K562 (cell line): ENCODE data around the gene POMT1. TPM values are rescaled to one million over a fixed set of nuclear protein-coding genes. Genes with fewer than 3 reads are reported as not detected.
A peak's percentile ranks its signal among the peaks of the same experiment; 100 is the strongest.

Source experiments
- ATAC-seq: fragments of 200-7000 bp; cut with Tn5 transposase; 3 replicates; pipeline ENCODE4 v1.9.1; 2020; ENCODE audit warnings: moderate library complexity
- BruUV-seq: library from RNA; stranded (reverse); fragments of 400-500 nt; replicated peaks from 2 replicates; lab custom pipeline; 2021; lab: Mats Ljungman, UMichigan
- CTCF ChIA-PET: fragments of 300-600 bp; formaldehyde crosslinking; extraction: SDS; loops from one replicate; lab custom pipeline; 2021; ENCODE audit warnings: low intra/inter-chr PET ratio; lab: Yijun Ruan, JAX
- POLR2A ChIA-PET: fragments of 300-600, 350-650 bp; sonication (Branson Sonifier 250); formaldehyde crosslinking; extraction: SDS; loops from one replicate; lab custom pipeline; 2021; ENCODE audit warnings: antibody characterized with exemption, inconsistent platforms; lab: Yijun Ruan, JAX
- DNase-seq, 4 experiments: peaks; one replicate each; pipeline versions ENCODE4 v3.0.0 to v3.0.0-alpha.2; 2011 to 2018; ENCODE audit warnings: low spot score in 3 of 4, mixed read lengths in 3 of 4; ENCODE audit errors: extremely low read depth in 1 of 4
- FAIRE-seq: peaks from 2 replicates; lab custom pipeline; 2011; peaks lifted over from hg19 to GRCh38; lab: Jason Lieb, UNC
- H2AFZ ChIP-seq: 2 replicates; pipeline ENCODE4 v1.6.0; 2011; ENCODE audit warnings: low read depth, low read length, control low read depth, inconsistent platforms
- H3K27ac ChIP-seq: fragments of 200-600 bp; 3 replicates; pipeline ENCODE4 v1.8.0; 2011; ENCODE audit warnings: low read depth, mild to moderate bottlenecking, control low read depth, inconsistent platforms, low read length, moderate library complexity, mixed read lengths; ENCODE audit errors: extremely low read depth
- H3K27me3 ChIP-seq, 2 experiments: fragments of 300-600 bp in 1 of 2; 2 replicates in 1 of 2; 3 replicates in 1 of 2; pipeline versions ENCODE4 v1.6.0 to v1.8.0; 2011; ENCODE audit warnings: inconsistent platforms in 2 of 2, low read length in 2 of 2, mild to moderate bottlenecking in 1 of 2, mixed read lengths in 1 of 2, moderate library complexity in 1 of 2; ENCODE audit not compliant: control insufficient read depth in 2 of 2, insufficient read depth in 2 of 2
- H3K36me3 ChIP-seq: fragments of 300-600 bp; 3 replicates; pipeline ENCODE4 v1.8.0; 2011; ENCODE audit warnings: mild to moderate bottlenecking, low read length, inconsistent platforms; ENCODE audit not compliant: control insufficient read depth, insufficient read depth
- H3K4me1 ChIP-seq, 2 experiments: fragments of 200-600 bp in 1 of 2; replicated peaks in 1 of 2; 2 replicates in 1 of 2; 3 replicates in 1 of 2; pipeline versions ENCODE4 v1.5.1 to v1.8.0; 2011; ENCODE audit warnings: inconsistent platforms in 2 of 2, low read length in 2 of 2, mild to moderate bottlenecking in 1 of 2, mixed read lengths in 1 of 2, moderate library complexity in 1 of 2; ENCODE audit not compliant: control insufficient read depth in 2 of 2, insufficient read depth in 2 of 2
- H3K4me2 ChIP-seq: 2 replicates; pipeline ENCODE4 v1.6.1; 2011; ENCODE audit warnings: low read length, control low read depth, inconsistent platforms, mixed read lengths; ENCODE audit not compliant: insufficient read depth
- H3K4me3 ChIP-seq: fragments of 200-600 bp; sonication (generic), shearing (Covaris generic); 2 replicates; pipeline ENCODE4 v1.5.1; 2016; ENCODE audit warnings: control low read depth, inconsistent platforms
- H3K79me2 ChIP-seq: fragments of 200-600 bp; 3 replicates; pipeline ENCODE4 v1.8.0; 2011; ENCODE audit warnings: low read length, inconsistent platforms; ENCODE audit not compliant: control insufficient read depth, insufficient read depth
- H3K9ac ChIP-seq, 2 experiments: 2 replicates each; pipeline versions ENCODE4 v1.6.0 to v1.6.1; 2011; ENCODE audit warnings: low read depth in 2 of 2, low read length in 2 of 2, control low read depth in 1 of 2, inconsistent platforms in 1 of 2, mild to moderate bottlenecking in 1 of 2, mixed read lengths in 1 of 2; ENCODE audit not compliant: insufficient read depth in 1 of 2
- H3K9me1 ChIP-seq: one replicate; pipeline ENCODE4 v1.6.0; 2011; ENCODE audit warnings: inconsistent platforms, mild to moderate bottlenecking, low read length, moderate library complexity; ENCODE audit not compliant: control insufficient read depth, insufficient read depth
- H3K9me3 ChIP-seq: replicated peaks from 2 replicates; pipeline ENCODE4 v1.5.1; 2011; ENCODE audit warnings: low read depth, low read length, inconsistent platforms; ENCODE audit not compliant: control insufficient read depth, insufficient read depth
- H4K20me1 ChIP-seq: replicated peaks from 2 replicates; pipeline ENCODE4 v1.6.1; 2011; ENCODE audit warnings: low read length, inconsistent platforms, mixed read lengths; ENCODE audit not compliant: control insufficient read depth, insufficient read depth
- HDAC6 ChIP-seq: IDR thresholded peaks from 2 replicates; pipeline ENCODE4 v1.6.1; 2012; ENCODE audit warnings: low read depth, mild to moderate bottlenecking, control low read depth, inconsistent platforms, low read length, moderate library complexity
- POLR2A ChIP-seq: fragments of 450-650 bp; conservative IDR thresholded peaks from 2 replicates; pipeline ENCODE4 v1.6.1; 2016
- POLR2AphosphoS2 ChIP-seq: IDR thresholded peaks from 2 replicates; pipeline ENCODE4 v1.6.1; 2012; ENCODE audit warnings: low read length, improper control_type of control experiment
- POLR2G ChIP-seq: fragments of 200-400 bp; formaldehyde crosslinking; IDR thresholded peaks from 2 replicates; pipeline ENCODE4 v1.6.1; 2017; ENCODE audit warnings: low read depth, mild to moderate bottlenecking, antibody characterized with exemption, low read length, moderate library complexity
- RERE ChIP-seq: sonication (generic); formaldehyde crosslinking; IDR thresholded peaks from 2 replicates; pipeline ENCODE4 v1.8.0; 2023; ENCODE audit warnings: missing genetic modification reagents, mild to moderate bottlenecking, borderline replicate concordance
- SUPT5H ChIP-seq: fragments of 450-650 bp; IDR thresholded peaks from 2 replicates; pipeline ENCODE4 v1.6.1; 2016
- ZKSCAN8 ChIP-seq: fragments of 200-800 bp; sonication (Bioruptor generic); IDR thresholded peaks from 2 replicates; pipeline ENCODE4 v1.6.1; 2016; ENCODE audit warnings: missing genetic modification characterization, missing compliant biosample characterization
- ZNF274 ChIP-seq: IDR thresholded peaks from 2 replicates; pipeline ENCODE4 v1.6.1; 2011; ENCODE audit warnings: low read depth, mild to moderate bottlenecking, low read length, moderate library complexity, borderline replicate concordance
- WGBS: fragments of 100-300 bp; shearing (Covaris generic); methylation state at CpG from one replicate; pipeline ENCODE4 v1.1.6; 2016; ENCODE audit warnings: low coverage, mixed read lengths; ENCODE audit not compliant: insufficient coverage; ENCODE audit errors: missing lambda C conversion rate; 5-methylcytosine and 5-hydroxymethylcytosine counted together
- in situ Hi-C: fragments of 300-500 bp; cut with MboI; formaldehyde crosslinking; loops from 4 replicates; pipeline ENCODE4 v1.15.0; 2018; ENCODE audit warnings: inconsistent platforms, mixed read lengths
- intact Hi-C: fragments of 100-400 bp; cut with micrococcal nuclease; formaldehyde crosslinking; loops from 2 replicates; pipeline ENCODE4 v1.14.2; 2022
- polyA plus RNA-seq, 8 experiments: library from polyadenylated mRNA; depleted of rRNA in 4 of 8; stranded (reverse) in 5 of 8; unstranded in 3 of 8; fragments of >200 nt; fragmentation: Nextera tagmentation in 2 of 8; fragmentation: Illumina TruSeq in 1 of 8; extraction: Ambion mirVana in 2 of 8; extraction: Trizol in 1 of 8; gene quantifications; 2 replicates each; pipeline versions ENCODE4 v1.2.1 to v1.2.3, GENCODE V29; 2011 to 2014; ENCODE audit warnings: inconsistent platforms in 1 of 8, missing spikeins in 1 of 8
- total RNA-seq, 7 experiments: library from RNA; depleted of rRNA in 6 of 7; stranded (reverse); fragments of >200 nt in 6 of 7; fragmentation: Illumina TruSeq in 2 of 7; extraction: Trizol in 2 of 7; gene quantifications; 2 replicates each; pipeline versions ENCODE4 v1.2.1 to v1.2.3, GENCODE V29; 2011 to 2021; ENCODE audit warnings: low replicate concordance in 1 of 7

Gene POMT1
- total and polyA plus RNA-seq, 9 of the 15 experiments (the other 6 are each of a cell fraction or from before 2014, with no cell fraction given) = 1.8 to 23.5 (median 14.6) TPM

- Histone ChIP-seq H4K20me1 (no peaks in the 10 kb centered on the region; the same call in 1 of the 2 replicates), H3K4me3 (no peak overlapping the region), H2AFZ (no peak overlapping the region), H3K9me3 (no peaks in the 10 kb centered on the region), H3K9ac (peak overlapping the region in 1 of 2 experiments; percentile 48; a peak in 1 of 4 replicates), H3K9me1 (no peaks in the 10 kb centered on the region), H3K27ac (no peak overlapping the region), H3K4me1 (peaks cover 0 to 18% of the 10 kb centered on the region in 2 experiments; a peak in 1 of 5 replicates), H3K79me2 (no peaks in the 10 kb centered on the region), H3K4me2 (no peak overlapping the region), H3K27me3 (no peaks in the 10 kb centered on the region), H3K36me3 (peaks cover 93% of the 10 kb centered on the region; the same call in 2 of the 3 replicates)
- BruUV-seq = no TSS peak
- ChIA-PET POLR2A (interaction anchor here (0.6 kb wide), 4 partner anchors 111 to 417 kb away, joined by 3 to 4 read pairs (median 3); no protein-coding TSS in a partner anchor), CTCF (no interaction called here)
- in situ Hi-C loops = no loop called here
- ATAC-seq (peak; percentile 45), DNase-seq (no peak), FAIRE-seq (no peak)
- TF ChIP-seq HDAC6 = no peak
- TF ChIP-seq ZKSCAN8 = no peak
- no peak for TF ChIP-seq ZNF274
- no peak for TF ChIP-seq RERE (CRISPR knock-in tag)
- TF ChIP-seq SUPT5H = peak; percentile 44; the same call in 1 of the 2 replicates
- TF ChIP-seq POLR2G = peak; percentile 62
- TF ChIP-seq POLR2AphosphoS2 = 0 out of 2 replicates have a peak, but pooled peaks have one; percentile 27
- peak; percentile 49; the same call in 1 of the 2 replicates for TF ChIP-seq POLR2A
- WGBS = 83% methylated on average over 26 of the region's 29 CpGs
- intact Hi-C loops = no loop called here
Measured at GRCh38 chr9:131523451-131524435, 21.0 kb downstream of the POMT1 start.
